HL-60/S4 treated with phorbol 12-myristate 13-acetate at 8.2 ng/mL for 4 days and 3 days (cell line): ENCODE data around the gene LRRC2.

Source experiments
- in situ Hi-C: fragments of 300-500 bp; cut with MboI; formaldehyde crosslinking; loops from 2 replicates; pipeline ENCODE4 v1.15.0; 2022; ENCODE audit warnings: low sequenced_read_pairs

Gene LRRC2

GRCh38 chr3:46483825-46484224, 82.3 kb downstream of the LRRC2 start:
- in situ Hi-C loops: no loop called here

- in situ Hi-C loops: no loop called here
These were observed 83.3 kb downstream of the LRRC2 start for GRCh38 chr3:46482632-46483350.

DNA sequence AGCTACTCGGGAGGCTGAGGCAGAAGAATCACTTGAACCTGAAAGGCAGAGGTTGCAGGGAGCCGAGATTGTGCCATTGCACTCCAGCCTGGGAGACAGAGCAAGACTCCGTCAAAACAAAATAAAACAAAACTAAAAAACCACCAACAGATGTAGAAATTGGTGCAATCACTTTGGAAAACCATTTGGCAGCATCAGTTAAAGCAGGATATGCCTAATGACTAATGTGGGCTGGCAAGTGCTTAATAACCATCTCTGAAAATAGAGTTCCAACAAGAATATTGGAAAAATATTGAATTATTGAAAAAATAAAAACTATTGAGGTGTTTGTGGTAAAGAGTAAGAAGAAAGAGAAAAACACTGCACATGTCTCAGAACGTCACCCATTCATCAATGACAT, 84.5 kb downstream of the LRRC2 start:
- in situ Hi-C loops: no loop called here

DNA sequence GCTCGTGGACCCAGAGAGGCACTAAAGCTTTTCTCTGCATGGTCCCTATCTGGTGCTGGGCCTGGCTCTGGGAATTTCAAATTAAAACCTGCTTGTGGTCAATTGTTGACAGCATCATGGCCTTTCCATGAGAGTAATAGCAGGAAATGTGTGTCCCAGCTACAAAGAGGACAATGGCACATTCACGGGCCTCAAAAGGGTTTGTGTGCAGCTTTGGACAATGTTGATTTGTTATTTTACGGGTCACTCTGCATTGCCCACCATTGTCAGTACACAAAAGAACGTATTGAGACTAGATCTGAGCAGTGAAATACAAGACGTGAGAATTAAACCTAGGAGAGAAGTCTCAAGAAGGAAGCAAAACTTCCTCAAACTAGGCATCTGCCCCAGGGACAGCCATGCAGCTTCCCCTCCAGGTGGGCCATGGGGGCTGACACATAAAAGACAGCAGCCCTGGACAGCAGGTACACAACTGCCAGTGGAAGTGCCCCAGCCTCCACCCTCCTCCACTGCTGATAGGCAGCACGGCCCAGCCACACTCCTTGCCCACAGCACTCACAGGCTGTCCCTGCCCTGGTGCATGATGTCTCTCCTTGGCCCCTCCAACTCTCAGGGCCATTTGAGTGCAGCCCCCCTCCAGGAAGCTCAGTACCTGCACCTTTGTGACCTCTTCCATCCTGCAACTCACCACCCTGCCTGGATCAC, 85.5 kb downstream of the LRRC2 start:
- in situ Hi-C loops: no loop called here

DNA sequence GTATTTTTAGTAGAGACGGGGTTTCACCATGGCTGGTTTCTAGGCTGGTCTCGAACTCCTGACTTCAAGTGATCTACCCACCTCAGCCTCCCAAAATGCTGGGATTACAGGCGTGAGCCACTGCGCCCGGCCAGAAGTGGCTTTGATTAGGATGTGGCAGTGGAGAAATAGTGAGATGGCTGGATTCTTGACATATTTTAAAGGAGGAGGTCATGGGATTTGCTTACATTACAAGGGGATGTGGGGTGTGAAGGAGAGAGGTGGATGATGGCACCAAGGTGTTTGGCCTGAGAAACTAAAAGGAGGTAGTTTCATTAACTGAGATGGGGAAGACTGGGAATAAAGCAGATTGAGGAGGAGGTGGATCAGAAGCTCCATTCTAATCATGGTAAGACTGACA, 86.4 kb downstream of the LRRC2 start:
- in situ Hi-C loops: no loop called here

DNA sequence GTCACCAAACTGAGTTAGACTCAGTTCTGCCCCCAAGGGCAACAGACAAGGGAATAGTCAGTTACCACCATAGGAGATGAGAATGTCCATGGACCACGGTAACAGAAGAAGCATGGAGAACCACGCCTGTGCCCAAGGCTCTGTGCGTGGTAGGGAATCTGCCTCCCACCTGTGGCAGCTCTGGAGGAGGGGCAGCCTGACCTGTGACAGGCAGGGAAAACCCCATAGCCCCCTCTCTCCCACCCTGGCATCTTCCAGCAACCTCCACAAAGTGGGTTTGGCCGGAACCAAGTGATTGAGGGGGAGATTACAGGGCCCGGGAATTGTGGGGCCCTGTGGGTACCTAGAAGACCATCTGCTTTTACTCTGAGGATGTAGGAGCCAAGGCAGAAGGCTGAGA, 87.1 kb downstream of the LRRC2 start:
- in situ Hi-C loops: no loop called here

GRCh38 chr3:46478341-46478740, 87.8 kb downstream of the LRRC2 start:
- in situ Hi-C loops: no loop called here

DNA sequence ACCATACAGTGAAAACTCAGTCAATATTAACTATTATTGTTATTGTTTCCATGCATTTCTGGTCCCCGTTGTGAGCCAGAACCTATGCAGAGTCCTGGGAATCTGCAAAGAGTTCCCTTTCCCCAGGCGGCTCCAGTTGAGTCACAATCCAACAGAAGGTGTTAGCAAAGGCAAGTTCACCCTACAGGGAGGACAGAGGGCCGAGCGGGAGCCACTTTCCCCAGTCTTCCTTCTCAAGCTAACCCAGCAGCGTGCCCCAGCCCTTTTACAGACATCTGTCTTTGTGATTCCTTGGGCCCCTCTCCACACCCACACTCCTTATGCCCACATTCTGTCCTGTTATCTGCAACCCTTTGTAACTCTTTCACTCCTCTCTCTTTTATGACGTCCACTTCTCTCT, 88.3 kb downstream of the LRRC2 start:
- in situ Hi-C loops: no loop called here

DNA sequence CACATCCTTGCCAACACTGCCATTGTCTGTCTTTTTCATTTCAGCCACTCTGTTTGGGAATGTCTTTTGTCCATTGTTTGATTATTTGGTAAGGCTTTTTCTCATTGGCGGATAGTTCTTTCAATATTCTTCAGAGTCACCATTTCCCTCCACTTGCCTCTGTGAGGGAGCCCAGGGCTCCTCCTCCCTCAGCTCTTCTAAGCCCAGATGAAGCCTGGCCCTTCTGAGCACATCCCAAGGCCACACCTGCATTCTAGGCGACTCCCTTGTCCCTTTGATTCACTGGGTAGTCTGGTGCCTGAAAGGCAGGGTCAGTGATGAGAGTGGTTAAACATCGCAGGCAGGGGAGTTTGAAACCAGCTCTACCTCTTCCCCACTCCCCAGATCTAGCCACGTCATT, 89.0 kb downstream of the LRRC2 start:
- in situ Hi-C loops: no loop called here

GRCh38 chr3:46472736-46473135, 93.4 kb downstream of the LRRC2 start:
- in situ Hi-C loops: no loop called here

DNA sequence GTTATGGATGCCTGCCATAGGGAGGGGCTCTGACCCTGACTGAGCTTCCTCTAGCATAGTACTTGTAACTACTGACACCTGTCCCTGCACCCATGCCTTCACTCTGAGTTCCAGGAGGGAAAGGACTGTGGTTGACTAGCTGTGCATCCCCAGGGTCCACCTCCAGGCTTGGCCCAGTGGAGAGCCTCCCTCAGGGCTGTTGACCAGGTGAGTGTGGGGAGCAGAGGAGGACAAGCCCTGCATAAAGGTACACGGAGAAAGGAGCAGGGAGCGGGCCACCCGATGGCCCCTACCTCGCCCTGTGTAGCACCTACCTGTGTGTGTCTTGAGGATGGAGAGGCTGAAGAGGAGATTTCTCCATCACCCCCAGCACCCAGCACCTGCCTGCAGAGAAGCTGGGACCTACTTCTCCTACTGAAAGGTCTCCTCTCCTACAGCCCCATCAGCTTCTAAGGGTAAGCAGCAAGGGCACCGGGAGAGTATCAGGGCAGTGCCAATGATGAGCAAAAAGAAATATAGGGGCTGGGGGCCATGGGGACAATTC, 94.7 kb downstream of the LRRC2 start:
- in situ Hi-C loops: no loop called here

DNA sequence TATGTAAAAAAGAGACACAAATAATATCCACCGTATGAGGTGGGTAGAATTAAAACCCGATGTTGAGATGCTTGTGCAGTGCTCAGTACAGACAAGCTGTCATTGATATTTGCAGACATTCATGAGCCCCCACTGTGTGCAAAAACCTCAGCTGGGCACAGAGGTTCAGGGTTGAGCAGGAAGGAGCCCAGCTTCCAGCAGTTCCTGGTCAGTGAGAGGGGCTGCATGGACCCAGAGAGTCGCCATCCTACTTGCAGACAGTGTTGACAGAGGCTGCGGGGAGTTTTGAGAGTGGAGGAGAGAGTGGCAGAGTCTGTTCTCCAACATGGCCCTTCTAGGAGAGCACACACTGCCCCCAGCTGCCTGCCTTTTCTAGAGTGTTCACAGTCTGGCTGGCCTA, 95.3 kb downstream of the LRRC2 start:
- in situ Hi-C loops: no loop called here

- in situ Hi-C loops: no loop called here
These were observed 96.3 kb downstream of the LRRC2 start for GRCh38 chr3:46469680-46470357.

DNA sequence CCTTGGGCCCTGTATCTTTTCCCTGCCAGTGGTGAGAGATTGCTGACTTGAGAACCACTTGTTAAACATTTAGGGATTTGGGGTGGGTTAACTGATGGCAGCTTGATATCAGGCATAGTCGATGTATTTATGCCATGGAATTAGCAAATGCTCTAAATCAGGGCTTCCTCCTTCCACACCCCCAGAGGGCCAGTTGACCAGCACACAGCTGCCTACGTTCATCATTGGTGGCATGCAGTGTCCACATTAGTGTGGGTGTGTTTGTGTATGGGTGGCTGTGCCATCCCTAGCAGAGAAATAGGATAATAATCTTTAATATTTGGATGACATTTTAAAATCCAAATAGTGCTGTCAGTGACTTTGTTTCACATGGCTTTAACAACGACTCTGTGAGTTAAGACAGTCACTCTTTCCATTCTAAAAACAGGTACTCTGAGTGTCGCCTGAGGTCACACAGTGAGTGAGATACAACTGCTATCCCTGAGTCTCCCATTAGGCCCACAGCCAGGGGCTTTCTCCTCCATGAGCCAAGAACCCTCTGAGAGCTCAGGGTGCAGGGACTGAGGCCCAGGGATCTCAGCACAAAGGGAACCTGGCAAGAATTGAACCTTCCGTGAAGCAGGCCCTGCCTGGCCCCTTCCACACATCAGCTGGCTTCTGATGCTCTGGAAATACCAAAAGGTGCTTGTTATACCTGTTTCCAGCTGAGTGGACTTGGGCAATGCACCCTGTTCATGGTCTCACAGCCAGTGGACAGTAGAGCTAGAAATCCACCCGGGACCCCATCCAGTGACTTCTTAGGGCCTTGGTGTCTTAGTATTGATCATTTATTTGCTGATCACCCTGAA, 97.1 kb downstream of the LRRC2 start:
- in situ Hi-C loops: no loop called here

DNA sequence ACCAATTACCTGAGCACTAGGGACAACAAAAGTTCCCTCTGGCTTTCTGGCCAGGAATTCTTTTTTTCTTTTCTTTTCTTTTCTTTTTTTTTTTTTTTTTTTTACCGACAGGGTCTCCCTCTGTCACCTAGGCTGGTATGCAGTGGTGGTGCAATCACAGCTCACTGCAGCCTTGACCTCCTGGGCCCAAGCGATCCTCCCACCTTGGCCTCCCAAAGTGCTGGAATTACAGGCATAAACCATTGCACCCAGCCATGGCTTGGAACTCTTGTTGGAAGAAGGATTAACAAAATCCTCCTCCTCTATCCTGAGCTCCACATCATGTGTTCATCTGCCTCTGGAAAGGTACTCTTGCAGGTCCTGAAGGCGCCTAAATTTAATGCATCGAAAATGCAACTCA, 98.5 kb downstream of the LRRC2 start:
- in situ Hi-C loops: no loop called here

DNA sequence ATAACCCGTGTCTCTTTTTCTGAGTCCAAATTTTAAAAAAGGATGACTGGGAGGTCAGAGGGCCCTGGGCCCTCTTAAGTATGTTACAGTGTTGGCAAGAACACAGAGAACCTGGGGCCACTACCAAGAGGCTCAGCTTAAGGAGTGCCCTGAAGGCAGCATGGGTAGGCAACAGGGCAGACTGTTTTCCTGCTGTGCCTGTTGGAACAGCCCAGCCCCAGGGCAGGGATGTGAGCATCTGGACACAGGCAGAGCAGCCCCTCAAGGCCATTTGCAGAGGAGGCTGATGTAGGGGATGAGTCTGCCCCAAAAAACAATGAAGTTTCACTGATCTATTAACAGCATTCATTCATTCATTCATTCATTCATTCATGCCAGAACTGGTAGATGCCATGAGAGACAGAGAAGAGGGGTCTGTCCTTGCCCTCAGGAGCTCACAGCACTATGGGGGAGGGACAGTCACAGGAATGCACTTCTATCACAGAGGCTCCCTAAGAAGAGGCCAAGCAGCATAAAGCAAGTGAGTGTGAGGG, 99.2 kb downstream of the LRRC2 start:
- in situ Hi-C loops: no loop called here

DNA sequence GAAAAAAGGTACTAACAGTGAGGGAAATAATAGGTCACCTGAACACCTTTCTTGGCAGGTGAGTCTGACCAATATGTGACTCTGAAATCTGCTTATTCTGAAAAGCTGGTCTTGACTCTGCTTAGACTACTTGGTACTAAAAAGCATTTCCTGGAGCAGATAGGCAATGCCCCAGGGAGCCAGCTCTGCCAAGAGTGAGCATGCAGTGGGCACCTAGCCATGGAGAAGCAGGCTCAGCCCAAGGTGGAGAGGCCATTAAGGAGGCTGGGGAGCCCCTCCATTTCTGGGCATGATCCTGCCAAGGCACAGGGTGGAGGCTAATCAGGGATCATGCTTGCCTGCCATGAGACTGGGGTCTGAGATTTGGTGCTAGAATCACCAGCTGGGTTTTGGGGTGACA, 99.8 kb downstream of the LRRC2 start:
- in situ Hi-C loops: no loop called here
